GM12878 (cell line): ENCODE results near the gene DIO1. TPM values are rescaled to one million over a fixed set of nuclear protein-coding genes. Genes with fewer than 3 reads are reported as not detected.

ENCODE experiments used
- CEBPZ ChIP-seq: fragments of 150-350 bp; IDR thresholded peaks from 2 replicates; pipeline ENCODE4 v1.6.1; 2016; ENCODE audit warnings: low read depth, low read length
- ESRRA ChIP-seq: IDR thresholded peaks from 2 replicates; pipeline ENCODE4 v1.6.1; 2012; ENCODE audit warnings: mild to moderate bottlenecking, low read length, improper control_type of control experiment
- FOXK2 ChIP-seq: fragments of 450-650 bp; IDR thresholded peaks from 2 replicates; pipeline ENCODE4 v1.6.1; 2017; ENCODE audit warnings: mild to moderate bottlenecking, moderate library complexity
- LARP7 ChIP-seq: fragments of 450-650 bp; IDR thresholded peaks from 2 replicates; pipeline ENCODE4 v1.6.1; 2017; ENCODE audit warnings: mild to moderate bottlenecking
- MLLT1 ChIP-seq: fragments of 450-650 bp; IDR thresholded peaks from 2 replicates; pipeline ENCODE4 v1.6.1; 2016; ENCODE audit warnings: mild to moderate bottlenecking
- PAX5 ChIP-seq: IDR thresholded peaks from 2 replicates; pipeline ENCODE4 v1.6.1; 2011; ENCODE audit warnings: low read depth, low read length, borderline replicate concordance
- RB1 ChIP-seq: fragments of 450-650 bp; formaldehyde crosslinking; IDR thresholded peaks from 2 replicates; pipeline ENCODE4 v1.6.1; 2017; ENCODE audit warnings: mild to moderate bottlenecking, borderline replicate concordance
- RBBP5 ChIP-seq: fragments of 200-600 bp; sonication (generic); conservative IDR thresholded peaks from 2 replicates; pipeline ENCODE4 v1.6.1; 2016
- RCOR1 ChIP-seq: conservative IDR thresholded peaks from 2 replicates; pipeline ENCODE4 v1.6.1; 2012; ENCODE audit warnings: low read depth, low read length, improper control_type of control experiment
- SMARCA5 ChIP-seq: fragments of 450-650 bp; IDR thresholded peaks from 2 replicates; pipeline ENCODE4 v1.6.1; 2017; ENCODE audit warnings: mild to moderate bottlenecking
- ZBTB11 ChIP-seq: fragments of 450-650 bp; formaldehyde crosslinking; IDR thresholded peaks from 2 replicates; pipeline ENCODE4 v1.5.0; 2022; ENCODE audit warnings: mild to moderate bottlenecking, missing genetic modification characterization
- polyA plus RNA-seq, 11 experiments: library from polyadenylated mRNA; depleted of rRNA in 4 of 11; unstranded in 6 of 11; stranded (reverse) in 5 of 11; fragments of >200 nt; fragmentation: Nextera tagmentation in 4 of 11; fragmentation: Illumina TruSeq in 1 of 11; extraction: Ambion mirVana in 4 of 11; extraction: Trizol in 1 of 11; gene quantifications; 1 replicate in 1 of 11; 2 replicates in 10 of 11; pipeline versions ENCODE4 v1.2.1 to v1.2.3, GENCODE V29; 2011 to 2016; ENCODE audit warnings: inconsistent platforms in 2 of 11, missing spikeins in 2 of 11, low read depth in 1 of 11
- total RNA-seq, 4 experiments: library from RNA; depleted of rRNA in 3 of 4; stranded (reverse); fragments of >200 nt in 3 of 4; fragmentation: Illumina TruSeq in 1 of 4; extraction: Trizol in 1 of 4; gene quantifications; 2 replicates each; pipeline versions ENCODE4 v1.2.1 to v1.2.3, GENCODE V29; 2013 to 2021

Gene DIO1
- total and polyA plus RNA-seq, 10 of the 15 experiments (the other 5 are each of a cell fraction or from before 2014, with no cell fraction given), result 0.11 to 0.26 (median 0.12) TPM; not detected in 6

GRCh38 chr1:53891678-53892077 is 2.3 kb upstream of the DIO1 start (continued):
- TF ChIP-seq MLLT1 (no peak), RB1 (no peak), LARP7 (no peak), RBBP5 (no peak), RCOR1 (no peak), CEBPZ (no peak), FOXK2 (no peak), ESRRA (no peak), PAX5 (no peak), ZBTB11 (no peak), SMARCA5 (no peak)
